ENCODE data around the gene SERPINB1.

DNA sequence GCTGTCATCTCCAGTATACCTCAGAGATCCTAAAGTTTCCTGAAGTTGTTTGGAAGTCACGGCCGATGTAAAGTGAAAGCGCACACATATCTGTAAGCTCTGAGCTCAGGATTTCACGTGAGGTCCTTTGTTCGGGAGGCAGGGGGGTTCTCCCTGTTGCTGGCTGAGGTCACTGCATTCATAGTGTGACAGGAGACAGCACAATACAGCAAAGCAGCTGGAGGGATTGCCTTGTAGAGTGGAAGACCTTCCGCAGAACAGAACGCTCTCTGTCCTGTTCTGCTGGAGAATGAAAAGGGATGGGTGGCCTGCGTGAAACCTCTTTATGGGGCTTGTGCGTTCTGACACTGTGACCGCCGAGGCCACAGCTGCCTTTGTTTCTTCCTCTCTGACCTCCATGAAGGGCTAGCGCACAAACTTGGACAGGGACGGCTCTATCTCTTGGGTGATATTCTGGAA, 13.4 kb upstream of the SERPINB1 start:
- TF ChIP-seq, protein P1, sequence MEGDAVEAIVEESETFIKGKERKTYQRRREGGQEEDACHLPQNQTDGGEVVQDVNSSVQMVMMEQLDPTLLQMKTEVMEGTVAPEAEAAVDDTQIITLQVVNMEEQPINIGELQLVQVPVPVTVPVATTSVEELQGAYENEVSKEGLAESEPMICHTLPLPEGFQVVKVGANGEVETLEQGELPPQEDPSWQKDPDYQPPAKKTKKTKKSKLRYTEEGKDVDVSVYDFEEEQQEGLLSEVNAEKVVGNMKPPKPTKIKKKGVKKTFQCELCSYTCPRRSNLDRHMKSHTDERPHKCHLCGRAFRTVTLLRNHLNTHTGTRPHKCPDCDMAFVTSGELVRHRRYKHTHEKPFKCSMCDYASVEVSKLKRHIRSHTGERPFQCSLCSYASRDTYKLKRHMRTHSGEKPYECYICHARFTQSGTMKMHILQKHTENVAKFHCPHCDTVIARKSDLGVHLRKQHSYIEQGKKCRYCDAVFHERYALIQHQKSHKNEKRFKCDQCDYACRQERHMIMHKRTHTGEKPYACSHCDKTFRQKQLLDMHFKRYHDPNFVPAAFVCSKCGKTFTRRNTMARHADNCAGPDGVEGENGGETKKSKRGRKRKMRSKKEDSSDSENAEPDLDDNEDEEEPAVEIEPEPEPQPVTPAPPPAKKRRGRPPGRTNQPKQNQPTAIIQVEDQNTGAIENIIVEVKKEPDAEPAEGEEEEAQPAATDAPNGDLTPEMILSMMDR (IDR thresholded peaks at IDR 0.05) = no peak
- TF ChIP-seq RCOR1 (IDR thresholded peaks at IDR 0.05; ENCODE audit: low read length) = no peak
- no peak for TF ChIP-seq SMC3 (IDR thresholded peaks at IDR 0.05; ENCODE audit: low read depth, low read length)
- TF ChIP-seq, protein P2, sequence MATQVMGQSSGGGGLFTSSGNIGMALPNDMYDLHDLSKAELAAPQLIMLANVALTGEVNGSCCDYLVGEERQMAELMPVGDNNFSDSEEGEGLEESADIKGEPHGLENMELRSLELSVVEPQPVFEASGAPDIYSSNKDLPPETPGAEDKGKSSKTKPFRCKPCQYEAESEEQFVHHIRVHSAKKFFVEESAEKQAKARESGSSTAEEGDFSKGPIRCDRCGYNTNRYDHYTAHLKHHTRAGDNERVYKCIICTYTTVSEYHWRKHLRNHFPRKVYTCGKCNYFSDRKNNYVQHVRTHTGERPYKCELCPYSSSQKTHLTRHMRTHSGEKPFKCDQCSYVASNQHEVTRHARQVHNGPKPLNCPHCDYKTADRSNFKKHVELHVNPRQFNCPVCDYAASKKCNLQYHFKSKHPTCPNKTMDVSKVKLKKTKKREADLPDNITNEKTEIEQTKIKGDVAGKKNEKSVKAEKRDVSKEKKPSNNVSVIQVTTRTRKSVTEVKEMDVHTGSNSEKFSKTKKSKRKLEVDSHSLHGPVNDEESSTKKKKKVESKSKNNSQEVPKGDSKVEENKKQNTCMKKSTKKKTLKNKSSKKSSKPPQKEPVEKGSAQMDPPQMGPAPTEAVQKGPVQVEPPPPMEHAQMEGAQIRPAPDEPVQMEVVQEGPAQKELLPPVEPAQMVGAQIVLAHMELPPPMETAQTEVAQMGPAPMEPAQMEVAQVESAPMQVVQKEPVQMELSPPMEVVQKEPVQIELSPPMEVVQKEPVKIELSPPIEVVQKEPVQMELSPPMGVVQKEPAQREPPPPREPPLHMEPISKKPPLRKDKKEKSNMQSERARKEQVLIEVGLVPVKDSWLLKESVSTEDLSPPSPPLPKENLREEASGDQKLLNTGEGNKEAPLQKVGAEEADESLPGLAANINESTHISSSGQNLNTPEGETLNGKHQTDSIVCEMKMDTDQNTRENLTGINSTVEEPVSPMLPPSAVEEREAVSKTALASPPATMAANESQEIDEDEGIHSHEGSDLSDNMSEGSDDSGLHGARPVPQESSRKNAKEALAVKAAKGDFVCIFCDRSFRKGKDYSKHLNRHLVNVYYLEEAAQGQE (IDR thresholded peaks at IDR 0.05; ENCODE audit: low read depth, low read length) = no peak
- no peak for TF ChIP-seq RFX5 (IDR thresholded peaks at IDR 0.05; ENCODE audit: low read length)
- no peak for TF ChIP-seq ELF1 (IDR thresholded peaks at IDR 0.05)
- no peak for TF ChIP-seq RXRA (IDR thresholded peaks at IDR 0.05; ENCODE audit: borderline replicate concordance, low read depth)
- TF ChIP-seq, protein P3, sequence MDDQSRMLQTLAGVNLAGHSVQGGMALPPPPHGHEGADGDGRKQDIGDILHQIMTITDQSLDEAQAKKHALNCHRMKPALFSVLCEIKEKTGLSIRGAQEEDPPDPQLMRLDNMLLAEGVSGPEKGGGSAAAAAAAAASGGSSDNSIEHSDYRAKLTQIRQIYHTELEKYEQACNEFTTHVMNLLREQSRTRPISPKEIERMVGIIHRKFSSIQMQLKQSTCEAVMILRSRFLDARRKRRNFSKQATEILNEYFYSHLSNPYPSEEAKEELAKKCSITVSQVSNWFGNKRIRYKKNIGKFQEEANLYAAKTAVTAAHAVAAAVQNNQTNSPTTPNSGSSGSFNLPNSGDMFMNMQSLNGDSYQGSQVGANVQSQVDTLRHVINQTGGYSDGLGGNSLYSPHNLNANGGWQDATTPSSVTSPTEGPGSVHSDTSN (IDR thresholded peaks at IDR 0.05) = no peak
